Muscle of arm (tissue), 14 donors: Measurements from ENCODE around the gene QKI. TPM values are rescaled to one million over a fixed set of nuclear protein-coding genes. Genes with fewer than 3 reads are reported as not detected.
A peak's percentile ranks its signal among the peaks of the same experiment; 100 is the strongest.
"Not testable (repeated sequence)": the region's sequence is repeated elsewhere in the genome, so short reads cannot be mapped to it uniquely, and the experiment has no call there.

ENCODE experiments used
- DNase-seq: peaks from one replicate; pipeline ENCODE4 v3.0.0-alpha.2; 2013
- long read RNA-seq, 11 donors: transcript quantifications; one replicate each; lab custom pipeline, GENCODE V29; 2026
- polyA plus RNA-seq, 12 donors: library from polyadenylated mRNA; unstranded; fragments of 120-200 nt; gene quantifications; one replicate each; pipeline ENCODE4 v1.2.1, GENCODE V29; 2013; ENCODE audit not compliant: insufficient read length in 12 of 12

QKI gene
- 100 to 1,000 TPM; 139 to 291 (median 250) TPM for polyA plus RNA-seq
- long read RNA-seq, donor 1, full-length matches to known transcripts = 7 of 83 reads
- long read RNA-seq, donor 1, partial matches to known transcripts = 76 of 83 reads
- long read RNA-seq, donor 1, other reads (novel, unspliced or antisense) = 0 of 83 reads
- long read RNA-seq, donor 2, full-length matches to known transcripts = 40 of 64 reads
- long read RNA-seq, donor 2, partial matches to known transcripts = 24 of 64 reads
- long read RNA-seq, donor 2, other reads (novel, unspliced or antisense) = 0 of 64 reads
- long read RNA-seq, donor 3, full-length matches to known transcripts = 21 of 27 reads
- long read RNA-seq, donor 3, partial matches to known transcripts = 6 of 27 reads
- long read RNA-seq, donor 3, other reads (novel, unspliced or antisense) = 0 of 27 reads
- long read RNA-seq, donor 4, full-length matches to known transcripts = 9 of 9 reads
- long read RNA-seq, donor 4, partial matches to known transcripts = 0 of 9 reads
- long read RNA-seq, donor 4, other reads (novel, unspliced or antisense) = 0 of 9 reads
- long read RNA-seq, donor 5, full-length matches to known transcripts = 53 of 96 reads
- long read RNA-seq, donor 5, partial matches to known transcripts = 36 of 96 reads
- long read RNA-seq, donor 5, other reads (novel, unspliced or antisense) = 7 of 96 reads
- long read RNA-seq, donor 6, full-length matches to known transcripts = 17 of 23 reads
- long read RNA-seq, donor 6, partial matches to known transcripts = 6 of 23 reads
- long read RNA-seq, donor 6, other reads (novel, unspliced or antisense) = 0 of 23 reads
- long read RNA-seq, donor 7, full-length matches to known transcripts = 25 of 25 reads
- long read RNA-seq, donor 7, partial matches to known transcripts = 0 of 25 reads
- long read RNA-seq, donor 7, other reads (novel, unspliced or antisense) = 0 of 25 reads
- long read RNA-seq, donor 8, full-length matches to known transcripts = 43 of 57 reads
- long read RNA-seq, donor 8, partial matches to known transcripts = 14 of 57 reads
- long read RNA-seq, donor 8, other reads (novel, unspliced or antisense) = 0 of 57 reads
- long read RNA-seq, donor 9, full-length matches to known transcripts = 16 of 28 reads
- long read RNA-seq, donor 9, partial matches to known transcripts = 12 of 28 reads
- long read RNA-seq, donor 9, other reads (novel, unspliced or antisense) = 0 of 28 reads
- long read RNA-seq, donor 10, full-length matches to known transcripts = 44 of 74 reads
- long read RNA-seq, donor 10, partial matches to known transcripts = 25 of 74 reads
- long read RNA-seq, donor 10, other reads (novel, unspliced or antisense) = 5 of 74 reads
- long read RNA-seq, donor 11, full-length matches to known transcripts = 41 of 53 reads
- long read RNA-seq, donor 11, partial matches to known transcripts = 12 of 53 reads
- long read RNA-seq, donor 11, other reads (novel, unspliced or antisense) = 0 of 53 reads

GRCh38 chr6:163414117-163414945 lies at the start of gene QKI:
TSS of gene QKI (plus strand) at chr6:163414718. CDS start at chr6:163415194, 476 bp downstream.
- peak; percentile 83 for DNase-seq

GRCh38 chr6:163366288-163366687 lies 48.2 kb upstream of the QKI start:
- no peak for DNase-seq

GRCh38 chr6:163367497-163368183 lies 46.9 kb upstream of the QKI start:
- no peak for DNase-seq

- DNase-seq = no peak
Measured at GRCh38 chr6:163369141-163369540, 45.4 kb upstream of the QKI start.

GRCh38 chr6:163369628-163370365 lies 44.7 kb upstream of the QKI start:
- DNase-seq = no peak

GRCh38 chr6:163370464-163371117 lies 43.9 kb upstream of the QKI start:
- DNase-seq = no peak

- DNase-seq = no peak
Measured at GRCh38 chr6:163371129-163371528, 43.4 kb upstream of the QKI start.

- DNase-seq = no peak
Measured at GRCh38 chr6:163373240-163373639, 41.3 kb upstream of the QKI start.

GRCh38 chr6:163375361-163375760 lies 39.2 kb upstream of the QKI start:
- no peak for DNase-seq

- DNase-seq = no peak
Measured at GRCh38 chr6:163376187-163376586, 38.3 kb upstream of the QKI start.

- no peak for DNase-seq
Measured at GRCh38 chr6:163377561-163377960, 37.0 kb upstream of the QKI start.

GRCh38 chr6:163380216-163380615 lies 34.3 kb upstream of the QKI start:
- peak; percentile 87 for DNase-seq

- DNase-seq = no peak
Measured at GRCh38 chr6:163381118-163381756, 33.3 kb upstream of the QKI start.

- DNase-seq = not testable (repeated sequence)
Measured at GRCh38 chr6:163383396-163383795, 31.1 kb upstream of the QKI start.

- DNase-seq = no peak
Measured at GRCh38 chr6:163383912-163384311, 30.6 kb upstream of the QKI start.

- no peak for DNase-seq
Measured at GRCh38 chr6:163384510-163384909, 30.0 kb upstream of the QKI start.

GRCh38 chr6:163385503-163385902 lies 29.0 kb upstream of the QKI start:
- DNase-seq = not testable (repeated sequence)

GRCh38 chr6:163386329-163386908 lies 28.1 kb upstream of the QKI start:
- DNase-seq = no peak
